ENCODE data around the gene CBS.
"Not testable (repeated sequence)": the region's sequence is repeated elsewhere in the genome, so short reads cannot be mapped to it uniquely, and the experiment has no call there.

CBS gene

GRCh38 chr21:43104642-43105041, 29.0 kb upstream of the CBS start:
- not testable (repeated sequence) for H3K9me3 ChIP-seq (ENCODE audit: insufficient read depth, low read depth, low read length); H3K9ac ChIP-seq (ENCODE audit: low read depth, low read length, poor library complexity, severe bottlenecking); H3K4me3 ChIP-seq (ENCODE audit: low read length, poor library complexity, severe bottlenecking); H2AFZ ChIP-seq (ENCODE audit: low read length); H4K20me1 ChIP-seq (ENCODE audit: insufficient read depth, low read length, poor library complexity, severe bottlenecking); H3K36me3 ChIP-seq (ENCODE audit: insufficient read depth, low read length); H3K9me2 ChIP-seq (replicated peaks; ENCODE audit: low read depth, low read length); H3K4me2 ChIP-seq (ENCODE audit: low read depth, low read length, poor library complexity, severe bottlenecking); H3F3A ChIP-seq (ENCODE audit: low read depth); H3K79me2 ChIP-seq (ENCODE audit: insufficient read depth, low read length); H3K27me3 ChIP-seq (ENCODE audit: insufficient read depth, low read length, poor library complexity, severe bottlenecking); H3K4me1 ChIP-seq (ENCODE audit: insufficient read depth, low read length, poor library complexity, severe bottlenecking)

- not testable (repeated sequence) for H3K9ac ChIP-seq (ENCODE audit: low read depth, low read length, poor library complexity, severe bottlenecking); H3K9me3 ChIP-seq (ENCODE audit: insufficient read depth, low read depth, low read length); H3K27me3 ChIP-seq (ENCODE audit: insufficient read depth, low read length, poor library complexity, severe bottlenecking); H4K20me1 ChIP-seq (ENCODE audit: insufficient read depth, low read length, poor library complexity, severe bottlenecking); H3K36me3 ChIP-seq (ENCODE audit: insufficient read depth, low read length); H3F3A ChIP-seq (ENCODE audit: low read depth); H2AFZ ChIP-seq (ENCODE audit: low read length); H3K79me2 ChIP-seq (ENCODE audit: insufficient read depth, low read length); H3K9me2 ChIP-seq (replicated peaks; ENCODE audit: low read depth, low read length); H3K4me3 ChIP-seq (ENCODE audit: low read length, poor library complexity, severe bottlenecking); H3K4me1 ChIP-seq (ENCODE audit: insufficient read depth, low read length, poor library complexity, severe bottlenecking); H3K4me2 ChIP-seq (ENCODE audit: low read depth, low read length, poor library complexity, severe bottlenecking)
Observed at GRCh38 chr21:43102281-43102680, 26.6 kb upstream of the CBS start.

GRCh38 chr21:43101676-43102075, 26.0 kb upstream of the CBS start:
- not testable (repeated sequence) for H3K4me3 ChIP-seq (ENCODE audit: low read length, poor library complexity, severe bottlenecking); H3K9me3 ChIP-seq (ENCODE audit: insufficient read depth, low read depth, low read length); H3K27me3 ChIP-seq (ENCODE audit: insufficient read depth, low read length, poor library complexity, severe bottlenecking); H3K4me1 ChIP-seq (ENCODE audit: insufficient read depth, low read length, poor library complexity, severe bottlenecking); H3K4me2 ChIP-seq (ENCODE audit: low read depth, low read length, poor library complexity, severe bottlenecking); H3K9ac ChIP-seq (ENCODE audit: low read depth, low read length, poor library complexity, severe bottlenecking); H3K9me2 ChIP-seq (replicated peaks; ENCODE audit: low read depth, low read length); H2AFZ ChIP-seq (ENCODE audit: low read length); H3K36me3 ChIP-seq (ENCODE audit: insufficient read depth, low read length); H3K79me2 ChIP-seq (ENCODE audit: insufficient read depth, low read length); H3F3A ChIP-seq (ENCODE audit: low read depth); H4K20me1 ChIP-seq (ENCODE audit: insufficient read depth, low read length, poor library complexity, severe bottlenecking)

GRCh38 chr21:43101000-43101399, 25.4 kb upstream of the CBS start:
- H3K36me3 ChIP-seq (ENCODE audit: insufficient read depth, low read length); H3K4me1 ChIP-seq (ENCODE audit: insufficient read depth, low read length, poor library complexity, severe bottlenecking); H3K4me2 ChIP-seq (ENCODE audit: low read depth, low read length, poor library complexity, severe bottlenecking); H3K9ac ChIP-seq (ENCODE audit: low read depth, low read length, poor library complexity, severe bottlenecking); H3K27me3 ChIP-seq (ENCODE audit: insufficient read depth, low read length, poor library complexity, severe bottlenecking); H3K79me2 ChIP-seq (ENCODE audit: insufficient read depth, low read length); H3K9me3 ChIP-seq (ENCODE audit: insufficient read depth, low read depth, low read length); H4K20me1 ChIP-seq (ENCODE audit: insufficient read depth, low read length, poor library complexity, severe bottlenecking); H3F3A ChIP-seq (ENCODE audit: low read depth); H2AFZ ChIP-seq (ENCODE audit: low read length); H3K9me2 ChIP-seq (replicated peaks; ENCODE audit: low read depth, low read length); H3K4me3 ChIP-seq (ENCODE audit: low read length, poor library complexity, severe bottlenecking): not testable (repeated sequence)

- not testable (repeated sequence) for H3K27me3 ChIP-seq (ENCODE audit: insufficient read depth, low read length, poor library complexity, severe bottlenecking); H3K9me3 ChIP-seq (ENCODE audit: insufficient read depth, low read depth, low read length); H2AFZ ChIP-seq (ENCODE audit: low read length); H3K4me1 ChIP-seq (ENCODE audit: insufficient read depth, low read length, poor library complexity, severe bottlenecking); H3K36me3 ChIP-seq (ENCODE audit: insufficient read depth, low read length); H3K4me3 ChIP-seq (ENCODE audit: low read length, poor library complexity, severe bottlenecking); H3K4me2 ChIP-seq (ENCODE audit: low read depth, low read length, poor library complexity, severe bottlenecking); H3K9ac ChIP-seq (ENCODE audit: low read depth, low read length, poor library complexity, severe bottlenecking); H3K9me2 ChIP-seq (replicated peaks; ENCODE audit: low read depth, low read length); H4K20me1 ChIP-seq (ENCODE audit: insufficient read depth, low read length, poor library complexity, severe bottlenecking); H3K79me2 ChIP-seq (ENCODE audit: insufficient read depth, low read length); H3F3A ChIP-seq (ENCODE audit: low read depth)
Observed at GRCh38 chr21:43091979-43092614, 16.5 kb upstream of the CBS start.

GRCh38 chr21:43090947-43091346, 15.3 kb upstream of the CBS start:
- H4K20me1 ChIP-seq (ENCODE audit: insufficient read depth, low read length, poor library complexity, severe bottlenecking); H3K36me3 ChIP-seq (ENCODE audit: insufficient read depth, low read length); H3K9ac ChIP-seq (ENCODE audit: low read depth, low read length, poor library complexity, severe bottlenecking); H3K4me2 ChIP-seq (ENCODE audit: low read depth, low read length, poor library complexity, severe bottlenecking); H3K4me1 ChIP-seq (ENCODE audit: insufficient read depth, low read length, poor library complexity, severe bottlenecking); H2AFZ ChIP-seq (ENCODE audit: low read length); H3K9me3 ChIP-seq (ENCODE audit: insufficient read depth, low read depth, low read length); H3K79me2 ChIP-seq (ENCODE audit: insufficient read depth, low read length); H3K9me2 ChIP-seq (replicated peaks; ENCODE audit: low read depth, low read length); H3F3A ChIP-seq (ENCODE audit: low read depth); H3K4me3 ChIP-seq (ENCODE audit: low read length, poor library complexity, severe bottlenecking); H3K27me3 ChIP-seq (ENCODE audit: insufficient read depth, low read length, poor library complexity, severe bottlenecking): not testable (repeated sequence)

GRCh38 chr21:43089463-43089862, 13.8 kb upstream of the CBS start:
- H3K4me2 ChIP-seq (ENCODE audit: low read depth, low read length, poor library complexity, severe bottlenecking); H3K9me3 ChIP-seq (ENCODE audit: insufficient read depth, low read depth, low read length); H3F3A ChIP-seq (ENCODE audit: low read depth); H3K79me2 ChIP-seq (ENCODE audit: insufficient read depth, low read length); H3K4me1 ChIP-seq (ENCODE audit: insufficient read depth, low read length, poor library complexity, severe bottlenecking); H3K36me3 ChIP-seq (ENCODE audit: insufficient read depth, low read length); H4K20me1 ChIP-seq (ENCODE audit: insufficient read depth, low read length, poor library complexity, severe bottlenecking); H3K9ac ChIP-seq (ENCODE audit: low read depth, low read length, poor library complexity, severe bottlenecking); H3K9me2 ChIP-seq (replicated peaks; ENCODE audit: low read depth, low read length); H2AFZ ChIP-seq (ENCODE audit: low read length); H3K27me3 ChIP-seq (ENCODE audit: insufficient read depth, low read length, poor library complexity, severe bottlenecking); H3K4me3 ChIP-seq (ENCODE audit: low read length, poor library complexity, severe bottlenecking): not testable (repeated sequence)

Measured in Loucy (cell line).